Neural progenitor cell (in vitro differentiated cells): ENCODE measurements around the gene UNC93B1. TPM values are rescaled to one million over a fixed set of nuclear protein-coding genes. Genes with fewer than 3 reads are reported as not detected.
"Not testable (repeated sequence)": the region's sequence is repeated elsewhere in the genome, so short reads cannot be mapped to it uniquely, and the experiment has no call there.

ENCODE experiments used
- DNase-seq: peaks from one replicate; pipeline ENCODE4 v3.0.0-alpha.2; 2016; ENCODE audit warnings: low spot score
- H2AFZ ChIP-seq: fragments of 200-600 bp; sonication (generic); replicated peaks from 2 replicates; pipeline ENCODE4 v1.6.1; 2016; ENCODE audit warnings: antibody characterized with exemption
- H3F3A ChIP-seq: fragments of 200-600 bp; sonication (generic); 2 replicates; pipeline ENCODE4 v1.6.1; 2016; ENCODE audit warnings: antibody characterized with exemption, low read depth
- H3K27ac ChIP-seq: fragments of 200-600 bp; sonication (generic); 2 replicates; pipeline ENCODE4 v1.5.1; 2016; ENCODE audit warnings: mild to moderate bottlenecking
- H3K27me3 ChIP-seq: fragments of 200-600 bp; sonication (generic); 2 replicates; pipeline ENCODE4 v1.6.1; 2016; ENCODE audit warnings: mild to moderate bottlenecking, moderate library complexity
- H3K36me3 ChIP-seq: fragments of 200-600 bp; sonication (generic); 2 replicates; pipeline ENCODE4 v1.5.1; 2016
- H3K4me1 ChIP-seq: fragments of 200-600 bp; sonication (generic); 2 replicates; pipeline ENCODE4 v1.6.1; 2016; ENCODE audit warnings: mixed run types
- H3K4me2 ChIP-seq: fragments of 200-600 bp; sonication (generic); 2 replicates; pipeline ENCODE4 v1.6.1; 2016
- H3K4me3 ChIP-seq: fragments of 200-600 bp; sonication (generic); 2 replicates; pipeline ENCODE4 v1.5.1; 2016
- H3K79me2 ChIP-seq: fragments of 200-600 bp; sonication (generic); 2 replicates; pipeline ENCODE4 v1.6.1; 2016; ENCODE audit warnings: low read depth
- H3K9ac ChIP-seq: fragments of 200-600 bp; sonication (generic); 2 replicates; pipeline ENCODE4 v1.6.1; 2016
- H3K9me3 ChIP-seq: fragments of 200-600 bp; sonication (generic); 2 replicates; pipeline ENCODE4 v1.5.1; 2016; ENCODE audit warnings: low read depth
- H4K20me1 ChIP-seq: fragments of 200-600 bp; sonication (generic); 2 replicates; pipeline ENCODE4 v1.6.1; 2016; ENCODE audit warnings: low read depth
- H3K27ac Mint-ChIP-seq: 3 replicates; pipeline ENCODE4 v1.8.0; 2021; ENCODE audit warnings: mixed read lengths
- H3K27me3 Mint-ChIP-seq: 2 replicates; pipeline ENCODE4 v1.8.0; 2022; ENCODE audit warnings: low read depth, mild to moderate bottlenecking, inconsistent platforms, moderate library complexity, mixed read lengths; ENCODE audit not compliant: insufficient read depth
- H3K36me3 Mint-ChIP-seq: 3 replicates; pipeline ENCODE4 v1.8.0; 2021; ENCODE audit warnings: mixed read lengths
- H3K4me1 Mint-ChIP-seq: 3 replicates; pipeline ENCODE4 v1.8.0; 2021; ENCODE audit warnings: mixed read lengths
- H3K4me3 Mint-ChIP-seq: 3 replicates; pipeline ENCODE4 v1.8.0; 2021; ENCODE audit warnings: mild to moderate bottlenecking, moderate library complexity, mixed read lengths
- H3K9me3 Mint-ChIP-seq: 3 replicates; pipeline ENCODE4 v1.8.0; 2020; ENCODE audit warnings: mixed read lengths
- EZH2 ChIP-seq: fragments of 200-600 bp; sonication (generic); IDR thresholded peaks from 2 replicates; pipeline ENCODE4 v1.6.1; 2017; ENCODE audit warnings: antibody characterized with exemption, mild to moderate bottlenecking, moderate library complexity
- total RNA-seq: library from RNA; depleted of rRNA; stranded (reverse); fragments of >200 nt; gene quantifications from 2 replicates; pipeline ENCODE4 v1.2.3, GENCODE V29; 2015; ENCODE audit warnings: low replicate concordance
- TF ChIP-seq, protein P1 (sequence below): fragments of 200-600 bp; sonication (generic); IDR thresholded peaks from 2 replicates; pipeline ENCODE4 v1.5.1; 2017; ENCODE audit warnings: antibody characterized with exemption, mild to moderate bottlenecking

Gene UNC93B1
- total RNA-seq, 1 donor from 2014 or later = 8.8 TPM

DNA sequence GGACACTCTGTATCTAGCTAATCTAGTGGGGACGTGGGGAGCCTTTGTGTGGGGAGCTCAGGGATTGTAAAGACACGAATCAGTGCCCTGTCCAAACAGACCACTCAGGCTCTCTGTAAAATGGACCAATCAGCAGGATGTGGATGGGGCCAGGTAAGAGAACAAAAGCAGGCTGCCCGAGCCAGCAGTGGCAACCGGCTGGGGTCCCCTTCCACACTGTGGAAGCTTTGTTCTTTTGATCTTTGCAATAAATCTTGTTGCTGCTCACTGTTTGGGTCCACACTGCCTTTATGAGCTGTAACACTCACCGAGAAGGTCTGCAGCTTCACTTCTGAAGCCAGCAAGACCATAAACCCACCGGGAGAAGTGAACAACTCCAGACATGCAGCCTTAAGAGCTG is 40.0 kb downstream of the UNC93B1 start:
- H3K9me3 Mint-ChIP-seq = peaks cover 15% of the 10 kb centered on the region
- H3K27me3 Mint-ChIP-seq, H3K4me1 Mint-ChIP-seq, H3K27me3 ChIP-seq, H3K79me2 ChIP-seq, DNase-seq, H3K4me1 ChIP-seq, H4K20me1 ChIP-seq, H3K27ac ChIP-seq, H3K27ac Mint-ChIP-seq, H3K4me2 ChIP-seq, H3K36me3 ChIP-seq, H3F3A ChIP-seq, H3K9me3 ChIP-seq, H3K9ac ChIP-seq, H3K4me3 Mint-ChIP-seq, H3K36me3 Mint-ChIP-seq, H3K4me3 ChIP-seq, H2AFZ ChIP-seq: not testable (repeated sequence)

DNA sequence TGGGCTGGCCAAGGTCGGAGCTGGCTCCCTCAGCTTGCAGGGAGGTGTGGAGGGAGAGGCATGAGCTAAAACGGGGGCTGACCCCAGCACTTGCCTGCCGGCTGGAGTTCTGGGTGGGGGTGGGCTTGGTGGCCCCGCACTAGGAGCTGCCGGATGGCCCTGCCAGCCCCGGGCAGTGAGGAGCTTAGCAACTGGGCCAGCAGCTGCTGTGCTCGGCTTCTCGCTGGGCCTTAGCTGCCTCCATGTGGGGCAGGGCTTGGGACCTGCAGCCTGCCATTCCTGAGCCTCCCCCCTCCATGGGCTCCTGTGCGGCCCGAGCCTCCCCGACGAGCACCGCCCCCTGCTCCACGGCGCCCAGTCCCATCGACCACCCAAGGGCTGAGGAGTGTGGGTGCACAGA is 40.7 kb downstream of the UNC93B1 start:
- not testable (repeated sequence) for DNase-seq, H3K27ac Mint-ChIP-seq, H3K36me3 Mint-ChIP-seq

DNA sequence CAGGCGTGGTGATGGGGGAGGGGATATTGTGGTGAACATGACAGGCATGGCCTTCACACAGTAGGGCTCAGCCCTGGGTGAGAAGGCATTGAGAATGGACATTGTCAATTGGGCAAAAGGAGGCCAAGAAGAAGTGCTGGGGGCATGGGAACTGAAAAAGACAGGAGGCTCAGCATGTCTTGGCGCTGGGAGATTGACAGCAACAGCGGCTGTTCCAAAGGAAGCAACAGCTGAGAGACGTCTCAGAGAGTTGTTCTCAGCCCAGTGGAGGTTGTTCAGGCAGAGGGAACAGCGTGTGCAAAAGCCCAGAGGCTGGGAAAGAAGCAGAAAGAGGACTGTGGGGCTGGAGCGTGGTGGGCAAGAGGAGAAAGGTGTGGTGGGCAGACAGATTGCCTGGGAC is 47.7 kb downstream of the UNC93B1 start:
- Histone ChIP-seq H3K27me3 (peaks cover 38% of the 10 kb centered on the region), H2AFZ (peak overlapping the region; percentile 70)
- peak overlapping the region; percentile 27 for H3K27ac Mint-ChIP-seq
- H3K27me3 Mint-ChIP-seq = peaks cover 35% of the 10 kb centered on the region
- not testable (repeated sequence) for DNase-seq, H3K4me1 ChIP-seq, H3K79me2 ChIP-seq, H3K9me3 ChIP-seq, H3K4me2 ChIP-seq, H3F3A ChIP-seq, H3K9me3 Mint-ChIP-seq, H3K36me3 ChIP-seq, H3K9ac ChIP-seq, H4K20me1 ChIP-seq, H3K4me3 ChIP-seq, H3K27ac ChIP-seq, H3K36me3 Mint-ChIP-seq
- H3K4me3 Mint-ChIP-seq = peak overlapping the region; percentile 70
- H3K4me1 Mint-ChIP-seq = peaks cover 13% of the 10 kb centered on the region

More for the DNA sequence above, 40.7 kb downstream of the UNC93B1 start:
- not testable (repeated sequence) for H2AFZ ChIP-seq, H3K4me3 ChIP-seq, H3F3A ChIP-seq, H3K4me2 ChIP-seq, H3K9ac ChIP-seq, H3K27me3 ChIP-seq, H3K4me1 Mint-ChIP-seq, H3K27ac ChIP-seq, H3K9me3 ChIP-seq, H3K4me3 Mint-ChIP-seq, H3K79me2 ChIP-seq, H3K4me1 ChIP-seq, H4K20me1 ChIP-seq, H3K36me3 ChIP-seq, H3K27me3 Mint-ChIP-seq
- peaks cover 15% of the 10 kb centered on the region for H3K9me3 Mint-ChIP-seq

DNA sequence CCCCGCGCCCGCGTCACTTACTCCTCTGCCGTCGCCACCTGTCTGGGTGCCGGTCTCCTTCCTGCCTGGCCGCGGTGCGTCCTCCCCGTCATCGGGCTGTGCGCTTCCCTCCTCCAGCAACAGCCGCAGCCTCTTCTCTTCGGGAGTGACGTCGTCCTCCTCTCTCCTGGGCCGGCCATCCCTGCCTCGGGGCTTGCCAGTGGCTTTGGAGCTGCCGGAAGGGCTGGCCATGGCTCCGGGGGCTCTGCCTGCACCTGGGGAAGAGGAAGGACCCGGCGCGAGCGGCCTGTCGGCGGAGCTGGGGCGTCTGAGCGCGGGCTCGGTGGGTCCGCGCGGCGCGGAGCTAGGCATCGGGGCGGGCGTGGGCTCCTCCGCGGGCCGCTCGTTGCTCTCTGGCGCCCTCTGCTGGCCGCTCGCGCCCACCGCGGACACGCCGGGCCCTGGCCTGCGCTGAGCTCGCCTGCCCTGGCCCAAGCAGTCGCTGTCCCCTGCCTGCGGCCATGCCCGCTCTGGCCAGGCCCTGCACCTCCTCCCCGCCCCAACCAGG is 48.4 kb downstream of the UNC93B1 start:
- not testable (repeated sequence) for H3K9me3 ChIP-seq, H3K27ac ChIP-seq, H3K27ac Mint-ChIP-seq, H3F3A ChIP-seq, H4K20me1 ChIP-seq, H3K9me3 Mint-ChIP-seq, H3K4me1 ChIP-seq, H3K79me2 ChIP-seq, H3K36me3 Mint-ChIP-seq, H3K36me3 ChIP-seq, H3K9ac ChIP-seq
- Mint-ChIP-seq H3K27me3 (peaks cover 35% of the 10 kb centered on the region), H3K4me3 (peak overlapping the region; percentile 86), H3K4me1 (peaks cover 13% of the 10 kb centered on the region)
- DNase-seq = peak; percentile 86
- Histone ChIP-seq H2AFZ (peak overlapping the region; percentile 96), H3K4me2 (peak overlapping the region; percentile 76), H3K27me3 (peaks cover 38% of the 10 kb centered on the region), H3K4me3 (peak overlapping the region; percentile 52)
- peak; percentile 42 for TF ChIP-seq EZH2
- TF ChIP-seq, protein P1, sequence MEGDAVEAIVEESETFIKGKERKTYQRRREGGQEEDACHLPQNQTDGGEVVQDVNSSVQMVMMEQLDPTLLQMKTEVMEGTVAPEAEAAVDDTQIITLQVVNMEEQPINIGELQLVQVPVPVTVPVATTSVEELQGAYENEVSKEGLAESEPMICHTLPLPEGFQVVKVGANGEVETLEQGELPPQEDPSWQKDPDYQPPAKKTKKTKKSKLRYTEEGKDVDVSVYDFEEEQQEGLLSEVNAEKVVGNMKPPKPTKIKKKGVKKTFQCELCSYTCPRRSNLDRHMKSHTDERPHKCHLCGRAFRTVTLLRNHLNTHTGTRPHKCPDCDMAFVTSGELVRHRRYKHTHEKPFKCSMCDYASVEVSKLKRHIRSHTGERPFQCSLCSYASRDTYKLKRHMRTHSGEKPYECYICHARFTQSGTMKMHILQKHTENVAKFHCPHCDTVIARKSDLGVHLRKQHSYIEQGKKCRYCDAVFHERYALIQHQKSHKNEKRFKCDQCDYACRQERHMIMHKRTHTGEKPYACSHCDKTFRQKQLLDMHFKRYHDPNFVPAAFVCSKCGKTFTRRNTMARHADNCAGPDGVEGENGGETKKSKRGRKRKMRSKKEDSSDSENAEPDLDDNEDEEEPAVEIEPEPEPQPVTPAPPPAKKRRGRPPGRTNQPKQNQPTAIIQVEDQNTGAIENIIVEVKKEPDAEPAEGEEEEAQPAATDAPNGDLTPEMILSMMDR = peak; percentile 61

DNA sequence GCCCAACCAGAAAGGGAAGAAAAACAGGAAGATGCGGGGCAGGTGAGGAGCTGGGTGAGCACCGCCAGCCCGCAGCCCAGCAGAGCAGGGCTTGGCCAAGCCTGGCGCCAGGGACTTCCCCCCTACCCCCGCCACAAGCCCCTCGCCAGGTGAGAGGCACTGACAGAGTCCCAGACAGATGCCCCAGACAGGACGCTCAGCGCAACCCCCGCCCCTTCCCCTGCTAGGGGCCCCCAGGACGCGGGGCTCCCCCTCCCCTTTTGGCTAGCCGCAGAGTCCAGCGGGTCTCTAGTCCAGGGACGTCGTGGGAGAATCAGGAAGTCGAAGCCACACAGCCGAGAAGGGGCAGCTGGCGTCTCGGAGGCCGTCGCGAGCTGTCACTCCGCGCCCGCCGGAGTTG is 48.9 kb downstream of the UNC93B1 start:
- H3K27ac ChIP-seq, H3K36me3 Mint-ChIP-seq, H3K79me2 ChIP-seq, H3K9me3 Mint-ChIP-seq, H3K4me1 ChIP-seq, H3K9ac ChIP-seq, H3K9me3 ChIP-seq, H3K27ac Mint-ChIP-seq, H3K36me3 ChIP-seq, H4K20me1 ChIP-seq, H3F3A ChIP-seq: not testable (repeated sequence)
- Mint-ChIP-seq H3K4me1 (peaks cover 13% of the 10 kb centered on the region), H3K4me3 (peak overlapping the region; percentile 79), H3K27me3 (peaks cover 37% of the 10 kb centered on the region)
- peak; percentile 18 for DNase-seq
- Histone ChIP-seq H3K4me3 (peak overlapping the region; percentile 52), H3K27me3 (peaks cover 38% of the 10 kb centered on the region), H3K4me2 (peak overlapping the region; percentile 76), H2AFZ (peak overlapping the region; percentile 96)

DNA sequence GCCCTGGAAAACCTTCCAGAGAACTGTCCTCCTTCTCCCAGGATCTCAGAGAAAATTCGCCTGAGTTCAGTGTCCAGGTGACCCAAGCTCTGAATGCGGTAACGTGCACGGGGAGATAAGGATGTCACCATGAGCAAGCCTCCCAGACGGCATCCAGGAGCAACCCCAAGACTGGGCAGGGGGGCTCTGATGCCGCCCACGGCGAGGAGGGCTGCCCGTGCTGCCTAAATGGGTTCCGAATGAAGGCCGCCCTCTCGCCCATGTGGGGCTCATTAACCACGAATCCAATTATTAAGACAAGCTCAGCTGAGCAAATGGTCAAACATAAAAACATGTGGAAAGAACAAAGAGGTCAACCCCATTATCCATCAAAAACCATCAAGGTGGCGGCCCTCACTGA is 49.6 kb downstream of the UNC93B1 start:
- not testable (repeated sequence) for H3K9ac ChIP-seq, H3K27ac ChIP-seq, H3K9me3 Mint-ChIP-seq, H3K36me3 Mint-ChIP-seq, H3K36me3 ChIP-seq, H3K79me2 ChIP-seq, H3K4me1 ChIP-seq, H3K4me2 ChIP-seq, H2AFZ ChIP-seq, H3K27ac Mint-ChIP-seq, H3F3A ChIP-seq, H4K20me1 ChIP-seq, H3K4me3 ChIP-seq, H3K9me3 ChIP-seq, DNase-seq
- peaks cover 38% of the 10 kb centered on the region for H3K27me3 ChIP-seq
- Mint-ChIP-seq H3K4me1 (peaks cover 13% of the 10 kb centered on the region), H3K4me3 (peak overlapping the region; percentile 79), H3K27me3 (peaks cover 40% of the 10 kb centered on the region)

DNA sequence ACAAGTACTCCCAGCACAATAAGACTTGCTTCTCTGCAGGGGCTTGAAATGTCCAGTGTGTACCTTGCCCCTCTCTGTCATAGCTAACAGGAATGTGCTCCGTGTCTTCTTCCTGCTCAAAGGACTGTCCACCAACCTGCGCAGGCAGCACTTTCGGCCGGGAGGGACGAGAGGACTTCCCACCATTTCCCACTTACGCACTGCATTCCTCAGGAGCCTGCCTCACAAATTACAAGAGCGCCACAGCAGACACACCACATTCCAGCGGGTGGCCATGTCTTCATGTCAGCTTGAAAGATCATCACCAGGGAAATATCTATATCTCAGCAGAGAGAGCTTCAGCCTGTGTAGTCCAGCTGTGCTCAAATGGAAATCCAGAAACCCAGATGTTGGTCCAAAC is 53.2 kb downstream of the UNC93B1 start:
- not testable (repeated sequence) for H3K4me1 Mint-ChIP-seq, H3K9ac ChIP-seq, H3K4me3 ChIP-seq, DNase-seq, H3K4me3 Mint-ChIP-seq, H3K9me3 ChIP-seq, H3K36me3 Mint-ChIP-seq, H3K27ac Mint-ChIP-seq, H3K9me3 Mint-ChIP-seq, H3K79me2 ChIP-seq, H3K36me3 ChIP-seq, H4K20me1 ChIP-seq, H3K4me1 ChIP-seq, H3K27ac ChIP-seq, H3K4me2 ChIP-seq, H3F3A ChIP-seq, H2AFZ ChIP-seq
- peaks cover 26% of the 10 kb centered on the region for H3K27me3 Mint-ChIP-seq
- H3K27me3 ChIP-seq = peaks cover 27% of the 10 kb centered on the region
